PFSK-1 (cell line): ENCODE results near the gene LAMB4.

Source experiments
- FOXP2 ChIP-seq: optimal IDR thresholded peaks from 2 replicates; pipeline ENCODE3; 2011; ENCODE audit warnings: borderline replicate concordance, control low read depth, inconsistent platforms; ENCODE audit not compliant: insufficient read depth; ENCODE audit errors: extremely low read length, extremely low read depth
- POLR2AphosphoS5 ChIP-seq: IDR thresholded peaks from 2 replicates; pipeline ENCODE4 v1.6.1; 2012; ENCODE audit warnings: low read depth, mild to moderate bottlenecking, control low read depth, low read length, moderate library complexity
- REST ChIP-seq, 2 experiments: IDR thresholded peaks; 2 replicates each; pipeline versions ENCODE4 v1.6.1 to v1.8.0; 2011 to 2012; ENCODE audit warnings: low read depth in 2 of 2, low read length in 2 of 2, control low read depth in 1 of 2, inconsistent platforms in 1 of 2, mild to moderate bottlenecking in 1 of 2, moderate library complexity in 1 of 2; ENCODE audit not compliant: insufficient read depth in 1 of 2
- SIN3A ChIP-seq: IDR thresholded peaks from 2 replicates; pipeline ENCODE4 v1.6.1; 2012; ENCODE audit warnings: mild to moderate bottlenecking, low read length, moderate library complexity, borderline replicate concordance; ENCODE audit not compliant: insufficient read depth
- TAF1 ChIP-seq: IDR thresholded peaks from 2 replicates; pipeline ENCODE4 v1.6.1; 2012; ENCODE audit warnings: low read length, control low read depth, borderline replicate concordance; ENCODE audit not compliant: insufficient read depth

Gene LAMB4

GRCh38 chr7:108067844-108068243 is 62.3 kb downstream of the LAMB4 start:
- TF ChIP-seq POLR2AphosphoS5 (no peak), SIN3A (no peak), TAF1 (no peak), FOXP2 (no peak), REST (IDR thresholded peaks at IDR 0.05; ENCODE audit: insufficient read depth in 1 of 2, low read depth in 2 of 2, low read length in 2 of 2) (no peak)

- TF ChIP-seq FOXP2 (no peak), TAF1 (no peak), POLR2AphosphoS5 (no peak), SIN3A (no peak), REST (IDR thresholded peaks at IDR 0.05; ENCODE audit: insufficient read depth in 1 of 2, low read depth in 2 of 2, low read length in 2 of 2) (no peak)
These were observed 63.7 kb downstream of the LAMB4 start for GRCh38 chr7:108066486-108066885.

GRCh38 chr7:108063520-108063933 is 66.6 kb downstream of the LAMB4 start:
- no peak for TF ChIP-seq POLR2AphosphoS5
- no peak for TF ChIP-seq REST (IDR thresholded peaks at IDR 0.05; ENCODE audit: insufficient read depth in 1 of 2, low read depth in 2 of 2, low read length in 2 of 2)
- TF ChIP-seq FOXP2: no peak
- no peak for TF ChIP-seq SIN3A

- TF ChIP-seq FOXP2: no peak
- no peak for TF ChIP-seq REST (IDR thresholded peaks at IDR 0.05; ENCODE audit: insufficient read depth in 1 of 2, low read depth in 2 of 2, low read length in 2 of 2)
- TF ChIP-seq POLR2AphosphoS5: no peak
- no peak for TF ChIP-seq TAF1
- TF ChIP-seq SIN3A: no peak
These were observed 67.7 kb downstream of the LAMB4 start for GRCh38 chr7:108062250-108063014.

GRCh38 chr7:108059526-108059925 is 70.6 kb downstream of the LAMB4 start:
- TF ChIP-seq POLR2AphosphoS5 (no peak), SIN3A (no peak), FOXP2 (no peak), REST (IDR thresholded peaks at IDR 0.05; ENCODE audit: insufficient read depth in 1 of 2, low read depth in 2 of 2, low read length in 2 of 2) (no peak), TAF1 (no peak)
